Fibroblast of mammary gland (primary cell): ENCODE results near the gene ALOX5AP.
A peak's percentile ranks its signal among the peaks of the same experiment; 100 is the strongest.
"Not testable (repeated sequence)": the region's sequence is repeated elsewhere in the genome, so short reads cannot be mapped to it uniquely, and the experiment has no call there.

Source experiments
- DNase-seq: peaks from one replicate; pipeline ENCODE4 v3.0.0-alpha.2; 2010; ENCODE audit warnings: low read depth
- H3K4me3 ChIP-seq: 2 replicates; pipeline ENCODE4 v1.5.1; 2011; ENCODE audit warnings: low read depth, mild to moderate bottlenecking, low read length, moderate library complexity; ENCODE audit not compliant: control insufficient read depth
- CTCF ChIP-seq: conservative IDR thresholded peaks from 2 replicates; pipeline ENCODE4 v1.5.1; 2011; ENCODE audit warnings: low read depth, low read length, inconsistent platforms; ENCODE audit not compliant: control insufficient read depth, insufficient read depth

Gene ALOX5AP

GRCh38 chr13:30743319-30744055, 8.1 kb downstream of the ALOX5AP start:
- peak; percentile 99 for DNase-seq
- TF ChIP-seq CTCF = no peak
- H3K4me3 ChIP-seq = no peak overlapping the region

- no peak overlapping the region for H3K4me3 ChIP-seq
- DNase-seq = peak; percentile 58
- no peak for TF ChIP-seq CTCF
These were observed 8.8 kb downstream of the ALOX5AP start for GRCh38 chr13:30744056-30744680.

DNA sequence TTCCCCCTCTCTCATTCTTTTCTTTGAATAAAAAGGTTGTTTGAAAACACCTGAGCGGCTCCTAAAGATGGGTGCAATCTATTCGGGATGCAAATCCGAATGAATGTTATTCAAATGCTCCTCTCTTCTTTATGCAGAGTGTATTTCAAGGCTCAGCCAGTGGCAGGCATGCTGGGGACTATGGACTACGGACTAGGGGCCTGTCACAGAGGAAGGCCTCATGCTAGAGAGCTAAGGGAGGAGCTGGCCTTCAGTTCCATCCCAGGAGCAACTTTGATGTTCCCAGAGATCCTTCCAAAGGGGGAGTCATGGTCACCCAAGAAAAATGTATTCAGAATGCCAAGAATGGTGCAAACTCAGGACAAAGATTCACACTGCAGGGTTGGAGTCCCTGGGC, 9.3 kb downstream of the ALOX5AP start:
- DNase-seq = no peak
- H3K4me3 ChIP-seq = no peak overlapping the region
- no peak for TF ChIP-seq CTCF

DNA sequence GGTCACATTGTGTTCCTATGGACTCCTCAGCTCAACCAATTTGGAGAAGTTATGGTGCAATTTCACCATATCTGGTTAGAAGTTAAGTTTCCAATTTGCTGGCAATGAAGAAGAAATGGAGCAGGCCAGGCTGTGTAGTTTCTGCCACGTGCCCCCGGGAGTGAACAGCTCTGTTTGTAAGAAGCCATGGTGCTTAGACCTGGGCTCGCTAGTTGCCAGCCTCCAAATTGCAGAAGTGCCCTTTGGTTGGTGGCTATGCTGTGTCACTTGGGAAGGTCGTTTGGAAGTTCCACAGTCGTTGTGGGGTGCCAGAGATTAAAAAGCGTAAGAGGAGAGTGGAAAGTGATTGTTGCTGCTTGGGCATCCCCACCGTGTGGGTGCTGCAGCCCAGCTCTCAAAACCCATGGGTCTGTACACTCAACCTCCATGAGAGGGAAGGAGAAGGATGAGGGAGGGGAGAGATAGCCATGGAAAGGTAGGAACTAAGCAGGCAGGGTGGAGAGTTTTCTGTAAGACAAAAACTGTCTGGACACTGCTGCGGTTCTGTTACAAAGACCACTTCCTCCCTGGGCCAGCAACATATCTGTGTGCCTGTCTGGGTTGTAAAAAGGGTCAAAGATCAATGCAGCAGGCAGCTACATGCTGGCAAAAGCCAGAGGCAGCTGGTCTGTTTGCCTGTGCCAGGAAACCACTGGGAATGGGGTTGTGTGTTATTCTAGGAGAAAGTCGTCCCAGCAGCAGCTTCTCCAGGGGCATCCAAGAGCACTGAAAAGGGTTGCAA, 10.8 kb downstream of the ALOX5AP start:
- TF ChIP-seq CTCF = no peak
- no peak for DNase-seq
- H3K4me3 ChIP-seq = no peak overlapping the region

DNA sequence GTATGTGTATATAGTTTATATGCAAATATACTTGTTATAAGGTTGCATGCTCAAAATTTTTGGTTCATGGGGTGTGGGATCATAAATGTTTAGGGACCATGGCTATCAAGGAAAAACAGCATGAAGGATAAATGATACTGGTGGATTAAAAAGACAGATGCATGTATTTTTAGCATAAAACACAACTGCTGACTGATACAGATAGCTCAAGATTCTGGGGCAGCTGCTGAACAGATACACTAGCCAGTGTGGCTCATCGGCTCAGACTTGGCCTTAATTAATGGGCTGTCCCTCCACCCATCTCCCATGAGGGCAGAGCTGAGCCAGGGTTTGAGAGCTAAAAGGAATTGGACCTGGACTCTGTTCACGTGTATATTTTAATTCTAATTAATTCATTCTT, 11.4 kb downstream of the ALOX5AP start:
- no peak for DNase-seq
- no peak overlapping the region for H3K4me3 ChIP-seq
- TF ChIP-seq CTCF = no peak

- not testable (repeated sequence) for DNase-seq, H3K4me3 ChIP-seq
These were observed 12.5 kb downstream of the ALOX5AP start for GRCh38 chr13:30747845-30748244.

- no peak for DNase-seq
- H3K4me3 ChIP-seq = no peak overlapping the region
- no peak for TF ChIP-seq CTCF
These were observed 13.4 kb downstream of the ALOX5AP start for GRCh38 chr13:30748717-30749116.
